Coronary artery (tissue), 2 donors: Measurements from ENCODE around the gene CLK3.
"Not testable (repeated sequence)": the region's sequence is repeated elsewhere in the genome, so short reads cannot be mapped to it uniquely, and the experiment has no call there.

Source experiments
- DNase-seq: peaks from one replicate; pipeline ENCODE4 v3.0.0-alpha.2; 2017; ENCODE audit warnings: low spot score
- H3K27ac ChIP-seq, 2 donors: fragments of 200-600 bp; sonication (generic); one replicate each; pipeline ENCODE4 v1.5.1; 2016 to 2019
- H3K4me3 ChIP-seq: fragments of 200-600 bp; sonication (generic); 2 replicates; pipeline ENCODE4 v1.5.1; 2016; ENCODE audit warnings: mild to moderate bottlenecking, moderate library complexity
- CTCF ChIP-seq: fragments of 200-600 bp; sonication (generic); IDR thresholded peaks from one replicate; pipeline ENCODE4 v1.5.1; 2019; ENCODE audit warnings: antibody characterized with exemption

The CLK3 gene

GRCh38 chr15:74656935-74657535 lies 41.4 kb downstream of the CLK3 start:
- DNase-seq: no peak
- TF ChIP-seq CTCF: no peak
- H3K27ac ChIP-seq: no peak overlapping the region
- no peak overlapping the region for H3K4me3 ChIP-seq

GRCh38 chr15:74657846-74658245 lies 42.2 kb downstream of the CLK3 start:
- no peak for TF ChIP-seq CTCF
- no peak for DNase-seq
- Histone ChIP-seq H3K4me3 (no peak overlapping the region), H3K27ac (no peak overlapping the region)

DNA sequence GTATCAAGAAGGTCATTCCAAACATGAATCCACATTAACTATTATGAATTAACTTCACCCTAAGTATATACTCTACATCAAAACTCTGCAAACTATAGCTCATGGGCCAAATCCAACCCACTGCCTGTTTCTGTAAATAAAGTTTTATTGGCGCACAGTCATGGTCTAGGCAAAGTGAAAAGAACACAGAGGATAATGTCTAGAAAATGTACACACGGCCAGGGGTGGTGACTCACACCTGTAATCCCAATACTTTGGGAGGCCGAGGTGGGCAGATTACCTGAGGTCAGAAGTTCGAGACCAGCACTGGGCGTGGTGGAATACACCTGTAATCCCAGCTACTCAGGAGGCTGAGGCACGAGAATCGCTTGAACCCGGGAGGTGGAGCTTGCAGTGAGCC lies 45.6 kb downstream of the CLK3 start:
- H3K27ac ChIP-seq, H3K4me3 ChIP-seq, DNase-seq: not testable (repeated sequence)

DNA sequence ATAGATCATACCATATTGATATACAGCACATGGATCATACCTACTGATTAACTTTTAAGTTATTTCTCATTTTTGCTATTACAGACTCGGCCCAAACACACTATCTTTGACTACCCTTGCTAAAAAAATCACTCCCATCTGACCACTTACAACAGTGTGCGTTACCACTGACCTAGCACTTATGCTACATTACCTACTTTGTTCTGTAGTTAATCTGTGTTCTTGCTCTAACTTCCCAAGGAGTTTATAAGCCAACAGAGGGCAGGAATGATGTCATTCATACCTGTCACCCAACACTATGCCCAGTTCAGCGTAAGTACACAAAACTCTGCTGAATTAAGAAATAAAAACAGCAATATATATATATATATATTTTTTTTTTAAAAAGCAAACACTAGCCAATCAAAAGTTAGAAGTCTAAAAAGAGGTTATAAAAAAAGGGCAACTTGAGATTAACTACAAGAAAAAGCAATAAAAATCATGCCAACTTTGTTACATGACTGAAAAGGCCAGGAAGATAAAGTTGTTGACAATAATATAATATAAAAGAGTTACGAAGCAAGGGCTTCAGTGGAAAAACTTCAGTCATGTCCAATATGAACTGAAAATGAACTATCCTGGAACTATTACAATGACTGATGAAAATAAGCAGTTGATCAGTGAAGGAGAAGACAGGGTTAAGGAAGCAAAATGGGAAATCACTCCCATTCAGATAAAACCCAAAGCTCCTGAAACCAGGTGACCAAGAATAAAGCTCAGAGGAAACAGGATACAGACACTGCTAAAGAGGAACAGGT lies 46.6 kb downstream of the CLK3 start:
- no peak for DNase-seq

DNA sequence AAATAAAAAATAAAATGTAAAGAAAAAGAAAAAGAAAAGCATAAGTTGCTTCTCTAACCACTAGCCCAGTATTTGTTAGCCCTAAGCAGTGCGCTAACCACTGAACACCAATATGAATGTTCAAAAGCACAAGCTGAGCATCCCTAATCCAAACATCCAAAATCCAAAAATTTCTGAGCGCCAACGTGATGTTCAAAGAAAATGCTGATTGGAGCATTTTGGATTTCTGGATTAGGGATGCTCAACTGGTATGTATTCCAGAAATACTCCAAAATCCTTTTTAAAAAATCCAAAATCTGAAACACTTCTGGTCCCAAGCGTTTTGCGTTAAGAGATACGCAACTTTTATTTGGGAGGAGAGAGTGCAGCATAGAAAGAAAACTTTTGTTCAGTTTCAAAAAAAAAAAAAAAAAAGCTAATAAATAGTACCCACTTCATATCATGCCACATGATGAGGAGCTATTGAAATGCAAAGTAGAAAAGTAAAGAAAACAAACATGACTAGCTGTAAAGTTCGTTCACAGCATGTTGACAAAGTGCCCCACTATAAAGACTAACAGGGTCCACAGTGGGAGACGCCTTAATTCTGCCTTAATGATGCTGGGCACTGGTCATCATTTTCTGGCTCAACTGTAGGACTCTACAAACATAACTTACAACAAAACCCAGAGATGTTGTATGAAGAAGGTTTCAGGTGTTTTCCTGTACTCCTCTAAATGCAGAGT lies 47.8 kb downstream of the CLK3 start:
- DNase-seq: no peak
- H3K4me3 ChIP-seq: no peak overlapping the region
- H3K27ac ChIP-seq: peak overlapping the region in 1 of 2 donors; percentile 66
- no peak for TF ChIP-seq CTCF

More for the DNA sequence above, 46.6 kb downstream of the CLK3 start:
- no peak overlapping the region for H3K4me3 ChIP-seq
- no peak overlapping the region for H3K27ac ChIP-seq
- TF ChIP-seq CTCF: no peak

- DNase-seq: no peak
- peak overlapping the region; percentile 20 to 66 for H3K27ac ChIP-seq
- no peak for TF ChIP-seq CTCF
- no peak overlapping the region for H3K4me3 ChIP-seq
These were observed 48.5 kb downstream of the CLK3 start for GRCh38 chr15:74664028-74664616.

GRCh38 chr15:74664670-74665069 lies 49.0 kb downstream of the CLK3 start:
- no peak for DNase-seq
- no peak overlapping the region for H3K4me3 ChIP-seq
- peak overlapping the region; percentile 20 to 66 for H3K27ac ChIP-seq
- no peak for TF ChIP-seq CTCF
